CD8-positive, alpha-beta memory T cell (primary cell): ENCODE measurements around the gene NAV2. TPM values are rescaled to one million over a fixed set of nuclear protein-coding genes. Genes with fewer than 3 reads are reported as not detected.

Experiments used
- CTCF ChIA-PET: fragments of 350-600 bp; sonication (Branson Sonifier 250); formaldehyde crosslinking; loops from one replicate; lab custom pipeline; 2021; ENCODE audit warnings: antibody characterized with exemption; lab: Charles Lee
- POLR2A ChIA-PET: fragments of 350-600 bp; sonication (Branson Sonifier 250); formaldehyde crosslinking; loops from one replicate; lab custom pipeline; 2021; ENCODE audit warnings: antibody characterized with exemption; lab: Charles Lee
- DNase-seq, 5 donors: peaks; one replicate each; pipeline versions ENCODE4 v3.0.0 to v3.0.0-alpha.2; 2020 to 2022; ENCODE audit warnings: mixed read lengths in 1 of 5
- H3K27ac ChIP-seq: one replicate; pipeline ENCODE4 v1.7.0; 2013; ENCODE audit warnings: low read depth, mild to moderate bottlenecking, low read length, moderate library complexity
- H3K27me3 ChIP-seq: 2 replicates; pipeline ENCODE4 v1.7.0; 2013; ENCODE audit warnings: low read length, mild to moderate bottlenecking; ENCODE audit not compliant: insufficient read depth, poor library complexity, severe bottlenecking
- H3K36me3 ChIP-seq: 2 replicates; pipeline ENCODE4 v1.7.0; 2013; ENCODE audit warnings: mild to moderate bottlenecking, low read length, moderate library complexity; ENCODE audit not compliant: insufficient read depth
- H3K4me1 ChIP-seq: 2 replicates; pipeline ENCODE4 v1.7.0; 2013; ENCODE audit warnings: mild to moderate bottlenecking, low read length, moderate library complexity; ENCODE audit not compliant: insufficient read depth
- H3K4me3 ChIP-seq: 2 replicates; pipeline ENCODE4 v1.7.0; 2013; ENCODE audit warnings: mild to moderate bottlenecking, low read length
- H3K9me3 ChIP-seq: 2 replicates; pipeline ENCODE4 v1.7.0; 2013; ENCODE audit warnings: mild to moderate bottlenecking, low read length
- H3K27ac Mint-ChIP-seq, 8 donors: one replicate each; pipeline ENCODE4 v1.8.0; 2020 to 2021; ENCODE audit warnings: mixed read lengths in 8 of 8, mild to moderate bottlenecking in 6 of 8, inconsistent platforms in 3 of 8, moderate library complexity in 3 of 8
- H3K27me3 Mint-ChIP-seq, 2 donors: one replicate each; pipeline ENCODE4 v1.8.0; 2020 to 2021; ENCODE audit warnings: mixed read lengths in 2 of 2, mild to moderate bottlenecking in 1 of 2, moderate library complexity in 1 of 2
- H3K36me3 Mint-ChIP-seq, 3 donors: one replicate each; pipeline ENCODE4 v1.8.0; 2020 to 2021; ENCODE audit warnings: mixed read lengths in 3 of 3, inconsistent platforms in 1 of 3, mild to moderate bottlenecking in 1 of 3
- H3K4me1 Mint-ChIP-seq, 3 donors: one replicate each; pipeline ENCODE4 v1.8.0; 2020 to 2021; ENCODE audit warnings: mixed read lengths in 3 of 3, inconsistent platforms in 1 of 3, mild to moderate bottlenecking in 1 of 3
- H3K4me3 Mint-ChIP-seq, 7 donors: one replicate each; pipeline ENCODE4 v1.8.0; 2020 to 2021; ENCODE audit warnings: mixed read lengths in 7 of 7, mild to moderate bottlenecking in 6 of 7, moderate library complexity in 4 of 7, inconsistent platforms in 2 of 7
- H3K9me3 Mint-ChIP-seq, 5 donors: one replicate each; pipeline ENCODE4 v1.8.0; 2020 to 2022; ENCODE audit warnings: mixed read lengths in 5 of 5, mild to moderate bottlenecking in 3 of 5, moderate library complexity in 2 of 5, inconsistent platforms in 1 of 5
- polyA plus RNA-seq: library from polyadenylated mRNA; unstranded; fragments of 300-500 nt; fragmentation: Illumina TruSeq; gene quantifications from one replicate; pipeline ENCODE4 v1.2.3, GENCODE V29; 2021
- total RNA-seq, 2 experiments: library from RNA; stranded (reverse); gene quantifications; one replicate each; pipeline ENCODE4 v1.2.3, GENCODE V29; 2021

The NAV2 gene
- total and polyA plus RNA-seq, 3 experiments from 2014 or later = 0.42 to 1.2 (median 1.1) TPM

DNA sequence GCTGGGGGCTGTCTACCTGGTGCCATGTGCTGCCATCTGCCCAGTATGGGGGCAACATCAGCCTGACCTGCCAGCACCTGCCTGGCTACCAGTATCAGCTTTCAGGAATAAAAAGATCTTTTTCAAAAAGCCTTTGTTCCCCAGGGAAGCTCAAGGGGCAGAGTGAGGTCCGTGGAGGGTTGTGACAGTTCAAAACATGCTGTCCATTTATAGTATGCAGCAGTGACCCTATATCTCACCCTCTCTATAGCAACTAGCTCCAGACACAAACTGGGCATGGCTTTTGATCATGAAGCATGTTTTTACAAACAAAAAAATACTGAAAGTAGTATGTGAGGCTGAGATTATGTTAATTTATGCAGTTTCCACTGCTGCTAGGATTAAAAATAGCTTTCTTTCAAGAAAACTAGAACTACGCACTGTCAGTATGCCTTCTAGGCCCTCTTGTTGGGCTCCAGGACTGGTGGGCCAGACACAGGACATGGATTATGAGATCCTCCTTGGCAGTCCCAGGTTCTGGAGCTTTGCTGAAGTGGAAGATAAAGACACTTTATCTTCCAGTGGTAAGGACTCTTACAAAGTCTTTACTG is 23.4 kb downstream of the NAV2 start:
- Histone ChIP-seq H3K27ac (no peak overlapping the region), H3K4me1 (no peaks in the 10 kb centered on the region), H3K27me3 (no peaks in the 10 kb centered on the region), H3K4me3 (no peak overlapping the region), H3K9me3 (no peaks in the 10 kb centered on the region), H3K36me3 (no peaks in the 10 kb centered on the region)
- no peak for DNase-seq
- Mint-ChIP-seq H3K4me3 (no peak overlapping the region), H3K27ac (peak overlapping the region in 2 of 8 donors; percentile 4 to 77), H3K36me3 (no peaks in the 10 kb centered on the region), H3K9me3 (no peaks in the 10 kb centered on the region), H3K4me1 (no peaks in the 10 kb centered on the region), H3K27me3 (peaks cover 3 to 7% of the 10 kb centered on the region in 2 donors)
- CTCF ChIA-PET = interaction anchor here (0.7 to 2.1 kb wide), 5 partner anchors 20 to 183 kb away, joined by 3 to 10 read pairs (median 3); no protein-coding TSS in a partner anchor
- POLR2A ChIA-PET = no interaction called here

DNA sequence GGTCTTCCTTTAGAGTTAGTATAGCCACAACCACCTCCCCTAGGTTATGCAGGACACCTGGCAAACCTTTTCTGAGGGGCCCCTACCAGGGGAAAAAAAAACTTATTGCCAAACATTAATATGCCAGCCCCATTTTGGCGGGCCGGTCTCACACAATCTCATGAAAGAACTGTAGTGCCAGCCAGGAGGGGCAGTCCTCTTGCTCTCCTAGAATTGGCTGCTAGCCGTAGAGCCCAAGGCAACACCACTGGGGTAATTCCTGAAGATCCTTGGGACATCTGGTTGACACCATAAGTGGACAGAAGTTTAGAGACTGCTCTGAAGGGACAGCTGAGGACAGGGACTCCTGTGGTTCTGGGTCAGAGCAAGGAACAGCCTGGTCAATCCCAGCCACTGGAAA is 24.2 kb downstream of the NAV2 start:
- CTCF ChIA-PET = interaction anchor here (1.0 to 2.1 kb wide), 3 partner anchors 173 to 184 kb away, joined by 3 to 10 read pairs (median 5); no protein-coding TSS in a partner anchor
- Histone ChIP-seq H3K27me3 (no peaks in the 10 kb centered on the region), H3K4me3 (no peak overlapping the region), H3K9me3 (no peaks in the 10 kb centered on the region), H3K4me1 (no peaks in the 10 kb centered on the region), H3K36me3 (no peaks in the 10 kb centered on the region), H3K27ac (no peak overlapping the region)
- no peaks in the 10 kb centered on the region for H3K4me1 Mint-ChIP-seq
- H3K27ac Mint-ChIP-seq = no peak overlapping the region
- no peaks in the 10 kb centered on the region for H3K9me3 Mint-ChIP-seq
- no peak overlapping the region for H3K4me3 Mint-ChIP-seq
- POLR2A ChIA-PET = no interaction called here
- peaks cover under 1 to 6% of the 10 kb centered on the region in 2 donors for H3K27me3 Mint-ChIP-seq
- no peak for DNase-seq
- no peaks in the 10 kb centered on the region for H3K36me3 Mint-ChIP-seq

DNA sequence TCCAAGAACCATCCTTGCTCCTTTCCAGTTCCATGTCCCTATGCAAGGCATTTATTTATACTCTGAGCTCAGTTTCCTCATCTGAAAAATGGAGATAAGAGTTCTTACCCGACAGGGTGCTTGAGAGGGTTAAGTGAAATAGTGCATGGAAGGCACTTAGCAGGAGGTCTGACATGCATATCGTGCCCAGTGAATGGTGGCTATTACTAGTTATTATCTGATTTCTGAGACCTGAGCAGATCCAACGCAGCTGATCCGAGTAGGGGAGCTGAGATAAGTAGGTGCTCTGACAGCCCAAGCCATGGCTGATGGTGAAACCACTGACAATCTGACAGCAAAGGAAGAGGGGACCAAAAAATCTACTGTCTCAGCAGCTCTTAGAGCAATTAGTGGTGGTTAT is 24.9 kb downstream of the NAV2 start:
- Mint-ChIP-seq H3K27me3 (peaks cover 0 to 6% of the 10 kb centered on the region in 2 donors), H3K36me3 (no peaks in the 10 kb centered on the region), H3K4me3 (no peak overlapping the region), H3K4me1 (no peaks in the 10 kb centered on the region), H3K27ac (peak overlapping the region in 1 of 8 donors; percentile 27), H3K9me3 (no peaks in the 10 kb centered on the region)
- CTCF ChIA-PET = interaction anchor here (1.0 kb wide), 1 partner anchor 174 kb away, joined by 5 read pairs; no protein-coding TSS in a partner anchor
- H3K9me3 ChIP-seq = no peaks in the 10 kb centered on the region
- POLR2A ChIA-PET = no interaction called here
- DNase-seq = no peak
- no peak overlapping the region for H3K27ac ChIP-seq
- H3K27me3 ChIP-seq = no peaks in the 10 kb centered on the region
- no peaks in the 10 kb centered on the region for H3K36me3 ChIP-seq
- H3K4me3 ChIP-seq = no peak overlapping the region
- H3K4me1 ChIP-seq = no peaks in the 10 kb centered on the region

DNA sequence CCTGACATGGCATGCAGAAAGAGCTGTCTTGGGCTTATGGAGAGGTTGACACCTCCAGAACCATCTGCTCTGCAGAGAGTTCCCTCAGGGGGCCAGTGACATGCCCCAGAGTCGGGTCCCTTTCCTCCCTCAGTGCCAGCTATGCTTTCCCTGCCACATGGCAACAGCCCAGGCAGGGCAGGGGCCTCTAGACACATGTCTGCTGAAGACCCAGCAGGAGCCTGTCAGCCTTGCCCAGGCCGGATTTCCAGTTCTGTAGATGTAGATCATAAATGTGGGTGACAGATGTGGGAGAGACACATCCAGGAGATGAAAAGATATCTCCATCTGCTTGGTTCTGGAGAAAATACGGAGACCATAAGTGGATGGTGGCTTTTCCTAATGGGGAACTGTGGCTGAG is 25.5 kb downstream of the NAV2 start:
- H3K4me3 ChIP-seq = no peak overlapping the region
- POLR2A ChIA-PET = no interaction called here
- no peaks in the 10 kb centered on the region for H3K9me3 ChIP-seq
- Mint-ChIP-seq H3K4me1 (no peaks in the 10 kb centered on the region), H3K27me3 (peaks cover 0 to 6% of the 10 kb centered on the region in 2 donors), H3K27ac (no peak overlapping the region), H3K4me3 (no peak overlapping the region), H3K36me3 (no peaks in the 10 kb centered on the region), H3K9me3 (no peaks in the 10 kb centered on the region)
- DNase-seq = no peak
- no peaks in the 10 kb centered on the region for H3K4me1 ChIP-seq
- CTCF ChIA-PET = interaction anchor here (1.0 to 3.2 kb wide), 3 partner anchors 174 to 178 kb away, joined by 3 to 14 read pairs (median 5); no protein-coding TSS in a partner anchor
- H3K27me3 ChIP-seq = no peaks in the 10 kb centered on the region
- H3K36me3 ChIP-seq = no peaks in the 10 kb centered on the region
- no peak overlapping the region for H3K27ac ChIP-seq

DNA sequence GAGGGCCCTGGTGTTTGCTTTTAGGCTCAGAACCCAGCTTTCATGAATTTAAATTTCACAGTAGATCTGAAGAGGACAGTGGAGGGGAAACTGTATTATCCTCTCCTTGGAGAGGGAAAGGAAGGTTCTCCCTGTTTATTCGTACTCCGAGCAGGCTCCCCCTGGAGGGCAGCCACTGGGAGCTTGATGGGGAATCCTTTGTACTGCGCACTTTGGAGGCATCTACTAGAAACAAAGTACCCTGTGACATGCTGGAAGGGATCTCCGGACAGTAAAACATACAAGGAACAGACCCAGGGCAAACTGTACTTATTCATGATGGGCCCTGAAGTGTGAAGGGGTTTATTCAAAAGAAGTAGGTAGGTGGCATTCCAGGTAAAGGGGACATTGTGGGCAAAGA is 27.2 kb downstream of the NAV2 start:
- Histone ChIP-seq H3K4me1 (no peaks in the 10 kb centered on the region), H3K27ac (no peak overlapping the region), H3K36me3 (no peaks in the 10 kb centered on the region), H3K9me3 (no peaks in the 10 kb centered on the region), H3K4me3 (no peak overlapping the region), H3K27me3 (no peaks in the 10 kb centered on the region)
- Mint-ChIP-seq H3K9me3 (no peaks in the 10 kb centered on the region), H3K4me1 (no peaks in the 10 kb centered on the region), H3K27me3 (peaks cover 0 to 3% of the 10 kb centered on the region in 2 donors), H3K27ac (peak overlapping the region in 1 of 8 donors; percentile 10), H3K4me3 (no peak overlapping the region), H3K36me3 (no peaks in the 10 kb centered on the region)
- CTCF ChIA-PET = interaction anchor here (3.2 kb wide), 1 partner anchor 175 kb away, joined by 14 read pairs; no protein-coding TSS in a partner anchor
- DNase-seq = no peak
- POLR2A ChIA-PET = no interaction called here

DNA sequence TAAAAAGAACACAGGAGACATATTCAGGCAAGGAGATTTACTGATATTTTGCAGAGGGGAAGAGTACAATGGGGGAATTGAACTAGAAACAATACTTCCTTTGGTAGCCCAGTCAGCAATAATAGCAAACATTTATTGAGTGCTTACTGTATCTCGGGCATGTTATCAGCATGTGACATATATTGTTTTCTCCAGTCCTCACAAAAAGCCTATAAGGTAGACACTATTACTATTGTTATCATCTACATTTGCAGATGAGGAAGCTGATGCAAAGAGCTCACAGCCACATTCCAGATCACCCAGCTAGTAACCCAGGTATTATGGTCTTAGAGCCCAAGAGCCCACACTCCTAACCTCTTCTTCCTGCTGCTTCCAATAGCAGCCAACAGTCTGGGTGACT is 27.9 kb downstream of the NAV2 start:
- H3K36me3 ChIP-seq = no peaks in the 10 kb centered on the region
- ChIA-PET POLR2A (no interaction called here), CTCF (interaction anchor here (3.2 kb wide), 1 partner anchor 176 kb away, joined by 14 read pairs; no protein-coding TSS in a partner anchor)
- H3K27me3 ChIP-seq = no peaks in the 10 kb centered on the region
- peak overlapping the region in 1 of 8 donors; percentile 1 for H3K27ac Mint-ChIP-seq
- no peaks in the 10 kb centered on the region for H3K9me3 Mint-ChIP-seq
- no peaks in the 10 kb centered on the region for H3K36me3 Mint-ChIP-seq
- peaks cover 0 to 3% of the 10 kb centered on the region in 2 donors for H3K27me3 Mint-ChIP-seq
- no peaks in the 10 kb centered on the region for H3K9me3 ChIP-seq
- DNase-seq = no peak
- no peak overlapping the region for H3K4me3 Mint-ChIP-seq
- H3K4me1 Mint-ChIP-seq = no peaks in the 10 kb centered on the region
- H3K4me3 ChIP-seq = no peak overlapping the region
- H3K27ac ChIP-seq = no peak overlapping the region
- H3K4me1 ChIP-seq = no peaks in the 10 kb centered on the region

DNA sequence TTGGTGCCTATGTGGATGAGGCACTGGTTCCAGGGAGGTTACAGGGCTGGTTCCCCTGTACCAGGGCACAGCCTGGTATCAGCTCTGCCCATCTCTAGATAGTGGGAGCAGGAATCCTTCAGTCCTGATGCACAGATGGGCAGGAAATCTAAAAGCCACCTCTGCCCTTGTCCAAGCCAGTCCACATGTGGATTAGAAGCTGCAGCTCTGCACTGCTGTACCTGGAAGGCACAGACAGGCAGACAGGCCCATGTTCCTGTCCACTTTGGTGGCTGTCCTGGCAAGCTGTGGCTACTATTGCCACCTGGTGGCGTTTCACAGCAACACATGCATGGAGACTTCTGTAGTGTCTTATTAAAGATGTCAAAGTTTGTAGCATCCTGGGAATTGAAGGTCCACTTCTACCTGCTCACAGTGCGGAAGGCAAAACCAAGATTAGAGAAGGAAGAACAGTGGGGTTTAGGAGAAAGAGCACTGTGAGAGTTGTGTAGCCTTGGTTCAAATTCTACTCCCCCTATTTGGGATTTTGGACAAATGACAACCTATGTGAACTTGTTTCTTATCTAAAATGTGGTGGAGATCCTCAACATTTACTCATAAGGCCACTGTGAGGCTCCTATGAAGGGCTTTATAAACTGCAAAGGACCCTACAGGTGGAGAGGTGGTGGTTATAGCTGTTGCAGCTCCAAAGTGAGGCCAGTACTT is 30.1 kb downstream of the NAV2 start:
- H3K27ac Mint-ChIP-seq = no peak overlapping the region
- no peaks in the 10 kb centered on the region for H3K36me3 ChIP-seq
- H3K27me3 Mint-ChIP-seq = peaks cover 0 to 2% of the 10 kb centered on the region in 2 donors
- no peaks in the 10 kb centered on the region for H3K27me3 ChIP-seq
- H3K27ac ChIP-seq = no peak overlapping the region
- no peaks in the 10 kb centered on the region for H3K4me1 Mint-ChIP-seq
- no peak overlapping the region for H3K4me3 ChIP-seq
- no peaks in the 10 kb centered on the region for H3K9me3 Mint-ChIP-seq
- H3K9me3 ChIP-seq = no peaks in the 10 kb centered on the region
- DNase-seq = peak; percentile 31 to 79 (median 55)
- H3K36me3 Mint-ChIP-seq = no peaks in the 10 kb centered on the region
- ChIA-PET CTCF (interaction anchor here (0.7 to 2.7 kb wide), 21 partner anchors 8 to 189 kb away, joined by 3 to 75 read pairs (median 4); no protein-coding TSS in a partner anchor), POLR2A (no interaction called here)
- no peak overlapping the region for H3K4me3 Mint-ChIP-seq
- no peaks in the 10 kb centered on the region for H3K4me1 ChIP-seq

DNA sequence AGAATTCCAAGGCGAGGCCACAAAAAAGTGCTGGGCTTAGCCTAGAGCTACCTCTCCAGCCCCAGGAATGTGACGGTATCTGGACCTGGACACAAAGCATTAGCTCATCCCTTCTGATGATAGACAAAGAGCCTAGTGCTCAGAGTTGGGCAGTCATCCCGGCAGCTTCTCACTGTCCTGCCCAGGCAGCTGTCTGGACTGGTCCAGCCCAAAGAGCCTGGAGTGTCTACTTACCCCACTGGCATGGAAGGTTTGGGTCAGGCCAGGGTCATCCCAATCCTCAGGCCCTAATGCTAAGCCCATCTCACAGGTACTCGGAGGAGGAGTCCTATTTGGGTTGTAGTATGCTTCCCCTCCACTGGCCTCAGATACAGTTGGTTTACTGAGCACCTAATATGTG is 31.0 kb downstream of the NAV2 start:
- Mint-ChIP-seq H3K27ac (no peak overlapping the region), H3K4me3 (no peak overlapping the region), H3K9me3 (no peaks in the 10 kb centered on the region), H3K27me3 (peaks cover 0 to 2% of the 10 kb centered on the region in 2 donors), H3K36me3 (no peaks in the 10 kb centered on the region), H3K4me1 (no peaks in the 10 kb centered on the region)
- H3K27me3 ChIP-seq = no peaks in the 10 kb centered on the region
- no peak overlapping the region for H3K27ac ChIP-seq
- no peak overlapping the region for H3K4me3 ChIP-seq
- ChIA-PET CTCF (interaction anchor here (0.8 to 2.7 kb wide), 8 partner anchors 7 to 184 kb away, joined by 3 to 75 read pairs (median 4); no protein-coding TSS in a partner anchor), POLR2A (no interaction called here)
- H3K36me3 ChIP-seq = no peaks in the 10 kb centered on the region
- DNase-seq = no peak
- no peaks in the 10 kb centered on the region for H3K9me3 ChIP-seq
- H3K4me1 ChIP-seq = no peaks in the 10 kb centered on the region
